HEK293 (cell line): ENCODE results near the gene NUDT8.
"Not testable (repeated sequence)": the region's sequence is repeated elsewhere in the genome, so short reads cannot be mapped to it uniquely, and the experiment has no call there.

Experiments
- CTCF ChIA-PET: fragments of 350-600 bp; formaldehyde crosslinking; extraction: SDS; loops from one replicate; lab custom pipeline; 2021; ENCODE audit warnings: antibody characterized with exemption; lab: Yijun Ruan, JAX
- POLR2A ChIA-PET: fragments of 300-600 bp; formaldehyde crosslinking; extraction: SDS; loops from one replicate; lab custom pipeline; 2020; ENCODE audit warnings: antibody characterized with exemption, inconsistent platforms; lab: Yijun Ruan, JAX
- H3K27ac ChIP-seq: fragments of 200-500 bp; sonication (Bioruptor generic); 2 replicates; pipeline ENCODE4 v1.5.1; 2014; ENCODE audit warnings: low read depth, low read length, control low read depth, inconsistent platforms; ENCODE audit errors: extremely low read depth
- H3K36me3 ChIP-seq, 2 experiments: fragments of 200-500 bp in 1 of 2; sonication (Bioruptor generic) in 1 of 2; 1 replicate in 1 of 2; 2 replicates in 1 of 2; pipeline ENCODE4 v1.5.1; 2014 to 2017; ENCODE audit warnings: inconsistent platforms in 2 of 2, low read length in 2 of 2; ENCODE audit not compliant: control insufficient read depth in 2 of 2, insufficient read depth in 1 of 2
- H3K4me1 ChIP-seq: fragments of 200-500 bp; sonication (Bioruptor generic); 2 replicates; pipeline ENCODE4 v1.5.1; 2014; ENCODE audit warnings: mild to moderate bottlenecking, low read length, inconsistent platforms; ENCODE audit not compliant: control insufficient read depth, insufficient read depth
- H3K4me3 ChIP-seq: 2 replicates; pipeline ENCODE4 v1.5.1; 2011; ENCODE audit warnings: low read depth, mild to moderate bottlenecking, control low read depth, low read length, moderate library complexity
- H3K9me3 ChIP-seq: fragments of 200-500 bp; sonication (Bioruptor generic); 2 replicates; pipeline ENCODE4 v1.5.1; 2014; ENCODE audit warnings: low read depth, low read length, inconsistent platforms; ENCODE audit not compliant: control insufficient read depth, insufficient read depth
- GLIS2 ChIP-seq: fragments of 450-650 bp; formaldehyde crosslinking; IDR thresholded peaks from 2 replicates; pipeline ENCODE4 v1.5.1; 2016; ENCODE audit warnings: missing biosample characterization, missing genetic modification characterization
- INSM2 ChIP-seq: fragments of 450-650 bp; formaldehyde crosslinking; IDR thresholded peaks from 2 replicates; pipeline ENCODE4 v1.5.1; 2016; ENCODE audit warnings: missing biosample characterization, missing genetic modification characterization
- KLF1 ChIP-seq: fragments of 450-650 bp; formaldehyde crosslinking; IDR thresholded peaks from 2 replicates; pipeline ENCODE4 v1.5.1; 2016; ENCODE audit warnings: missing biosample characterization, missing genetic modification characterization
- KLF10 ChIP-seq: fragments of 450-650 bp; IDR thresholded peaks from 2 replicates; pipeline ENCODE4 v1.5.1; 2018; ENCODE audit warnings: missing biosample characterization, mild to moderate bottlenecking, missing genetic modification characterization
- YY1 ChIP-seq: fragments of 450-650 bp; formaldehyde crosslinking; IDR thresholded peaks from 2 replicates; pipeline ENCODE4 v1.5.1; 2018; ENCODE audit warnings: missing biosample characterization, missing genetic modification characterization
- ZBTB48 ChIP-seq: fragments of 450-650 bp; formaldehyde crosslinking; IDR thresholded peaks from 2 replicates; pipeline ENCODE4 v1.5.1; 2016; ENCODE audit warnings: missing biosample characterization, missing genetic modification characterization
- ZEB2 ChIP-seq: fragments of 450-650 bp; formaldehyde crosslinking; IDR thresholded peaks from 2 replicates; pipeline ENCODE4 v1.5.1; 2016; ENCODE audit warnings: missing biosample characterization, missing genetic modification characterization
- ZIC2 ChIP-seq: fragments of 450-650 bp; formaldehyde crosslinking; IDR thresholded peaks from 2 replicates; pipeline ENCODE4 v1.5.1; 2016; ENCODE audit warnings: missing biosample characterization, missing genetic modification characterization
- ZNF133 ChIP-seq: fragments of 450-650 bp; formaldehyde crosslinking; IDR thresholded peaks from 2 replicates; pipeline ENCODE4 v1.5.1; 2016; ENCODE audit warnings: missing biosample characterization, missing genetic modification characterization
- ZNF221 ChIP-seq: fragments of 450-650 bp; formaldehyde crosslinking; IDR thresholded peaks from 2 replicates; pipeline ENCODE4 v1.5.1; 2017; ENCODE audit warnings: missing biosample characterization, missing genetic modification characterization, borderline replicate concordance
- ZNF23 ChIP-seq: fragments of 450-650 bp; formaldehyde crosslinking; IDR thresholded peaks from 2 replicates; pipeline ENCODE4 v1.5.1; 2016; ENCODE audit warnings: missing biosample characterization, missing genetic modification characterization, borderline replicate concordance
- ZNF311 ChIP-seq: fragments of 450-650 bp; formaldehyde crosslinking; IDR thresholded peaks from 2 replicates; pipeline ENCODE4 v1.5.1; 2017; ENCODE audit warnings: missing biosample characterization, missing genetic modification characterization, borderline replicate concordance
- ZNF391 ChIP-seq: fragments of 450-650 bp; formaldehyde crosslinking; IDR thresholded peaks from 2 replicates; pipeline ENCODE4 v1.5.1; 2016; ENCODE audit warnings: low read depth, missing biosample characterization, missing genetic modification characterization, borderline replicate concordance
- ZNF416 ChIP-seq: fragments of 450-650 bp; formaldehyde crosslinking; IDR thresholded peaks from 2 replicates; pipeline ENCODE4 v1.5.1; 2016; ENCODE audit warnings: missing biosample characterization, missing genetic modification characterization
- ZNF558 ChIP-seq: fragments of 450-650 bp; formaldehyde crosslinking; IDR thresholded peaks from 2 replicates; pipeline ENCODE4 v1.5.1; 2016; ENCODE audit warnings: missing biosample characterization, missing genetic modification characterization
- ZNF623 ChIP-seq: fragments of 450-650 bp; formaldehyde crosslinking; IDR thresholded peaks from 2 replicates; pipeline ENCODE4 v1.5.1; 2016; ENCODE audit warnings: missing biosample characterization, missing genetic modification characterization
- ZNF626 ChIP-seq: fragments of 450-650 bp; sonication (Bioruptor Pico); formaldehyde crosslinking; IDR thresholded peaks from 2 replicates; pipeline ENCODE4 v1.5.1; 2018; ENCODE audit warnings: missing biosample characterization, missing genetic modification characterization, inconsistent platforms
- ZNF785 ChIP-seq: fragments of 450-650 bp; formaldehyde crosslinking; IDR thresholded peaks from 2 replicates; pipeline ENCODE4 v1.5.1; 2016; ENCODE audit warnings: missing biosample characterization, missing genetic modification characterization

The NUDT8 gene

GRCh38 chr11:67639438-67639859 is 9.7 kb upstream of the NUDT8 start, which contains the start of gene TBX10:
TSS of gene TBX10 (minus strand) at chr11:67639763. CDS start at chr11:67639472, 291 bp downstream.
- ChIA-PET CTCF (interaction anchor here (0.6 to 1.7 kb wide), 7 partner anchors 9 to 73 kb away, joined by 3 to 5 read pairs (median 3); partner anchors contain the start of gene NUDT8), POLR2A (no interaction called here)
- no peak within 1 kb of the TSS for H3K27ac ChIP-seq
- TF ChIP-seq ZEB2 (no peak), ZNF558 (tag by site-specific recombination) (no peak), ZNF311 (tag by site-specific recombination) (no peak), ZIC2 (tag by site-specific recombination) (no peak), YY1 (tag by site-specific recombination) (no peak), ZNF626 (tag by site-specific recombination) (no peak), ZNF785 (no peak), ZNF221 (tag by site-specific recombination) (no peak), KLF10 (tag by site-specific recombination) (no peak), ZNF416 (tag by site-specific recombination) (no peak), GLIS2 (tag by site-specific recombination) (no peak), ZNF133 (tag by site-specific recombination) (no peak), ZNF23 (tag by site-specific recombination) (no peak), INSM2 (no peak), ZNF391 (tag by site-specific recombination) (no peak), KLF1 (tag by site-specific recombination) (no peak)
- H3K4me3 ChIP-seq, result no peak within 1 kb of the TSS
- no peaks in the 10 kb centered on the region for H3K4me1 ChIP-seq
- H3K9me3 ChIP-seq, result no peaks in the 10 kb centered on the region
- no peaks in the 10 kb centered on the region for H3K36me3 ChIP-seq

GRCh38 chr11:67638535-67639437 is 9.0 kb upstream of the NUDT8 start:
- H3K4me3 ChIP-seq, result no peak overlapping the region
- H3K36me3 ChIP-seq, result no peaks in the 10 kb centered on the region
- ChIA-PET POLR2A (no interaction called here), CTCF (interaction anchor here (0.6 to 1.7 kb wide), 6 partner anchors 8 to 74 kb away, joined by 3 to 5 read pairs (median 3); partner anchors contain the start of gene NUDT8)
- no peaks in the 10 kb centered on the region for H3K4me1 ChIP-seq
- H3K27ac ChIP-seq, result no peak overlapping the region
- TF ChIP-seq ZBTB48 (tag by site-specific recombination) (no peak), ZNF623 (tag by site-specific recombination) (peak; percentile 14; the same call in 1 of the 2 replicates)
- no peaks in the 10 kb centered on the region for H3K9me3 ChIP-seq

GRCh38 chr11:67637441-67637840 is 7.7 kb upstream of the NUDT8 start:
- CTCF ChIA-PET, result interaction anchor here (0.9 kb wide), 1 partner anchor 9 kb away, joined by 3 read pairs; no protein-coding TSS in a partner anchor
- POLR2A ChIA-PET, result not testable (repeated sequence)

More at GRCh38 chr11:67637441-67637840, 7.7 kb upstream of the NUDT8 start:
- not testable (repeated sequence) for H3K36me3 ChIP-seq, H3K9me3 ChIP-seq, H3K27ac ChIP-seq, H3K4me1 ChIP-seq, H3K4me3 ChIP-seq
